PC-3 (cell line): ENCODE results near the gene WNK2. TPM values are rescaled to one million over a fixed set of nuclear protein-coding genes. Genes with fewer than 3 reads are reported as not detected.

Source experiments
- ATAC-seq: fragments of 200-7000 bp; cut with Tn5 transposase; 2 replicates; pipeline ENCODE4 v1.9.1; 2020; ENCODE audit warnings: mild to moderate bottlenecking, moderate library complexity
- BruUV-seq: library from RNA; stranded (reverse); fragments of 400-500 nt; replicated peaks from 2 replicates; lab custom pipeline; 2021; lab: Mats Ljungman, UMichigan
- CTCF ChIA-PET: fragments of 300-600 bp; sonication (Branson Sonifier 250); formaldehyde crosslinking; loops from one replicate; lab custom pipeline; 2022; ENCODE audit warnings: antibody characterized with exemption; lab: Charles Lee
- POLR2A ChIA-PET: fragments of 300-600 bp; sonication (Branson Sonifier 250); formaldehyde crosslinking; loops from one replicate; lab custom pipeline; 2022; ENCODE audit warnings: antibody characterized with exemption; ENCODE audit not compliant: unreplicated experiment; lab: Charles Lee
- DNase-seq: peaks from one replicate; pipeline ENCODE4 v3.0.0-alpha.2; 2015
- H2AFZ ChIP-seq: fragments of 300-600 bp; sonication (generic); 2 replicates; pipeline ENCODE4 v1.6.0; 2016; ENCODE audit warnings: antibody characterized with exemption, low read length
- H3F3A ChIP-seq: fragments of 300-600 bp; sonication (generic); one replicate; pipeline ENCODE4 v1.6.0; 2017; ENCODE audit warnings: antibody characterized with exemption, low read length, control low read depth, mild to moderate bottlenecking; ENCODE audit not compliant: unreplicated experiment
- H3K27ac ChIP-seq: fragments of 300-600 bp; sonication (generic); 2 replicates; pipeline ENCODE4 v1.5.1; 2016; ENCODE audit warnings: mild to moderate bottlenecking, low read length
- H3K27me3 ChIP-seq: fragments of 300-600 bp; sonication (generic); 2 replicates; pipeline ENCODE4 v1.6.1; 2016; ENCODE audit warnings: low read length, mixed read lengths
- H3K36me3 ChIP-seq: fragments of 300-600 bp; sonication (generic); 2 replicates; pipeline ENCODE4 v1.6.1; 2016; ENCODE audit warnings: low read depth, mixed run types, low read length, mixed read lengths
- H3K4me1 ChIP-seq: fragments of 300-600 bp; sonication (generic); 2 replicates; pipeline ENCODE4 v1.5.1; 2016; ENCODE audit warnings: low read length; ENCODE audit not compliant: insufficient read depth
- H3K4me2 ChIP-seq: fragments of 300-600 bp; sonication (generic); 2 replicates; pipeline ENCODE4 v1.6.0; 2016; ENCODE audit warnings: low read length
- H3K4me3 ChIP-seq: fragments of 300-600 bp; sonication (generic); 2 replicates; pipeline ENCODE4 v1.5.1; 2016; ENCODE audit warnings: mild to moderate bottlenecking, low read length, mixed read lengths
- H3K79me2 ChIP-seq: fragments of 300-600 bp; sonication (generic); 2 replicates; pipeline ENCODE4 v1.6.1; 2017; ENCODE audit warnings: low read length, mixed read lengths
- H3K9ac ChIP-seq: fragments of 300-600 bp; sonication (generic); 2 replicates; pipeline ENCODE4 v1.6.0; 2016; ENCODE audit warnings: mild to moderate bottlenecking, low read length
- H3K9me2 ChIP-seq: fragments of 300-600 bp; sonication (generic); replicated peaks from 2 replicates; pipeline ENCODE4 v1.6.1; 2016; ENCODE audit warnings: mixed run types, low read length, mixed read lengths
- H3K9me3 ChIP-seq: fragments of 300-600 bp; sonication (generic); 2 replicates; pipeline ENCODE4 v1.6.1; 2016; ENCODE audit warnings: low read length, mixed read lengths
- H4K20me1 ChIP-seq: fragments of 300-600 bp; sonication (generic); 2 replicates; pipeline ENCODE4 v1.6.1; 2016; ENCODE audit warnings: low read length, mixed read lengths
- CTCF ChIP-seq: fragments of 300-600 bp; sonication (generic); conservative IDR thresholded peaks from 2 replicates; pipeline ENCODE4 v1.5.1; 2017; ENCODE audit warnings: antibody characterized with exemption, low read depth, mild to moderate bottlenecking, low read length
- EZH2 ChIP-seq: fragments of 300-600 bp; sonication (generic); IDR thresholded peaks from one replicate; pipeline ENCODE4 v1.6.1; 2017; ENCODE audit warnings: antibody characterized with exemption, mild to moderate bottlenecking, low read length; ENCODE audit not compliant: unreplicated experiment
- EZH2phosphoT487 ChIP-seq: fragments of 300-600 bp; sonication (generic); IDR thresholded peaks from 2 replicates; pipeline ENCODE4 v1.6.1; 2018; ENCODE audit warnings: mild to moderate bottlenecking, antibody characterized with exemption, low read length, borderline replicate concordance
- intact Hi-C: fragments of 100-400 bp; cut with micrococcal nuclease; formaldehyde crosslinking; loops from 2 replicates; pipeline ENCODE4 v1.9.0; 2023
- total RNA-seq: library from RNA; depleted of rRNA; stranded (reverse); fragments of >200 nt; gene quantifications from 2 replicates; pipeline ENCODE4 v1.2.3, GENCODE V29; 2014

Gene WNK2
- total RNA-seq, 1 experiment from 2014 or later, result 11.7 TPM

DNA sequence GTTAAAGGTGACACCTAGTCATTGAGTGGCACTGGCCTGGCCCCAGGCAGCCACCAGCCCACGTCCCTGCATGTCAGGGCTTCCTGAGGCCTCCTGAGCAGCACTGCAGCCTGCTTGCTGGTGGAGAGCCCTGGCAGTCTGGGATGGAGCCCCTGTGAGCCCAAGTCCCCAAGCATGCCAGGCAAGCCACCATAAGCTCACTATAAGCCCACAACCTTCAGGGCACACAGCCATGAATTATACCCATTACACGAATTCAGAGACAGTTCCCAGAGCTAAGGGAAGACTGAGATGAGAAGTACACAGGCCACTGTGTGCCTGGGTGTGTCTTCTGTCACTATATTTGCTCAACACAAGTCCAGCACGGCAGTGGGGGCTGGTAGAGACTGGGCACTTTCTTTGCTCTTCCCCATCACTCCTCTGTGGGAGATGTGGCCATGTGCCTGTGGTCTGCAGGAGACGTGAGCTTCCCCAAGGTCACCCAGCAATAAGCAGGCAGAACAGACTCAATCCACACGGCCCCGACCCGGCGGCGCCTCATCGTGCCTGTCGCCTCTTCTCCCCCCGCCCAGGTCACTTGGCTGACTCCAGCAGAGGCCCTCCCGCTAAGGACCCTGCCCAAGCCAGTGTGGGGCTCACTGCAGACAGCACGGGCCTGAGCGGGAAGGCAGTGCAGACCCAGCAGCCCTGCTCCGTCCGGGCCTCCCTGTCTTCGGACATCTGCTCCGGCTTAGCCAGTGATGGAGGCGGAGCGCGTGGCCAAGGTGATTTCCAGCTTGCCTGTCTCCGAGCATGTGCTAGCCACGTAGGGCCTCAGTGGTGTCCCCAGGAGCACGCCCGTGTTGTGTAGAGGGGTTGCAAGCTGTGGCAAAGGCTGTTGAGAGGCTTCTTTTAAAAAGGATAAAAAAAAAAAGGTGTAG, 114.8 kb downstream of the WNK2 start:
- ATAC-seq, result no peak

DNA sequence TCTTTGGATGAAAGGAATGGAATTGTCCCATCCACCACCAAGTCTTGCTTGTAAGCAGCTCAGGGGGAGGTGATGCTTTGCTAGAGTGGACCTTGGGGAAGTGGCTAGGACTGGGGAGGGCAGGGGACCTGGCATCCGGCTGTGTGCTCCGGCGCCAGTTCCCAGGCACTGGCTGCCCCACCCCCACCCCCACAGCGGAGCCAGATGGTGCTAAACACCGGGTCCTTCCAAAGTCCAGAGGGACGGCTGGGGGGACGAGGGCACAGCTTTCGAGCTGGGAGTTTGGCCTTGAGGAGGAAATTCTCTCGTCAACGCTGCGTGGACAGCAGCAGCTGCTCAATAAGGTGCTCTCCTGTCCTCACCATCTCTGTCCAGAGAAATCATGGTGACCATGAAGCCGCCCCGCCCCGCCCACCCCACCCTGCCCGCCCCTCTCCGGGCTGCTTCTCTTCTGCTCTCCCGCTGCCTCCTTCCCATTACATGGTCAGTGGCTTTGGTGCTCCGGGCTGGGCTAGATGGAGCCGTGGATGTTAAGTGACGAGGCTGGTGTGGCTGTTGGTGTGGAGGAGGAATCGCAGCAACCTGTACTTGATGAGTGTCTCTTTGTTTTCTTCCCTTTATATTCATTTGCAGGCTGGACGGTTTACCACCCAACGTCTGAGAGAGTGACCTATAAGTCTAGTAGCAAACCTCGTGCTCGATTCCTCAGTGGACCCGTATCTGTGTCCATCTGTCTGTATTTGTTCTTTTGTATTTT, 115.7 kb downstream of the WNK2 start:
- no peak overlapping the region for H3K4me2 ChIP-seq
- TF ChIP-seq EZH2, result no peak
- H3K9me2 ChIP-seq, result no peaks in the 10 kb centered on the region
- intact Hi-C loops, result no loop called here
- ATAC-seq, result no peak
- H2AFZ ChIP-seq, result no peak overlapping the region
- H3K79me2 ChIP-seq, result no peaks in the 10 kb centered on the region
- no peaks in the 10 kb centered on the region for H3F3A ChIP-seq
- H3K4me1 ChIP-seq, result no peaks in the 10 kb centered on the region
- ChIA-PET POLR2A (no interaction called here), CTCF (no interaction called here)
- no TSS peak for BruUV-seq
- H4K20me1 ChIP-seq, result no peaks in the 10 kb centered on the region
- H3K36me3 ChIP-seq, result no peaks in the 10 kb centered on the region
- no peak overlapping the region for H3K4me3 ChIP-seq
- no peak overlapping the region for H3K27ac ChIP-seq
- no peaks in the 10 kb centered on the region for H3K9me3 ChIP-seq
- H3K27me3 ChIP-seq, result no peaks in the 10 kb centered on the region
- no peak for DNase-seq
- no peak overlapping the region for H3K9ac ChIP-seq

More for the DNA sequence above, 114.8 kb downstream of the WNK2 start:
- H3K27ac ChIP-seq, result no peak overlapping the region
- no peaks in the 10 kb centered on the region for H3K9me2 ChIP-seq
- no peaks in the 10 kb centered on the region for H3F3A ChIP-seq
- no peaks in the 10 kb centered on the region for H3K36me3 ChIP-seq
- no peak overlapping the region for H3K9ac ChIP-seq
- CTCF ChIA-PET, result no interaction called here
- POLR2A ChIA-PET, result no interaction called here
- H3K9me3 ChIP-seq, result no peaks in the 10 kb centered on the region
- H2AFZ ChIP-seq, result no peak overlapping the region
- no peaks in the 10 kb centered on the region for H3K79me2 ChIP-seq
- BruUV-seq, result no TSS peak
- TF ChIP-seq EZH2 (no peak), EZH2phosphoT487 (no peak), CTCF (no peak)
- DNase-seq, result no peak
- no peak overlapping the region for H3K4me3 ChIP-seq
- H3K4me2 ChIP-seq, result no peak overlapping the region
- H4K20me1 ChIP-seq, result no peaks in the 10 kb centered on the region
- H3K27me3 ChIP-seq, result no peaks in the 10 kb centered on the region
- H3K4me1 ChIP-seq, result no peaks in the 10 kb centered on the region
- intact Hi-C loops, result no loop called here

DNA sequence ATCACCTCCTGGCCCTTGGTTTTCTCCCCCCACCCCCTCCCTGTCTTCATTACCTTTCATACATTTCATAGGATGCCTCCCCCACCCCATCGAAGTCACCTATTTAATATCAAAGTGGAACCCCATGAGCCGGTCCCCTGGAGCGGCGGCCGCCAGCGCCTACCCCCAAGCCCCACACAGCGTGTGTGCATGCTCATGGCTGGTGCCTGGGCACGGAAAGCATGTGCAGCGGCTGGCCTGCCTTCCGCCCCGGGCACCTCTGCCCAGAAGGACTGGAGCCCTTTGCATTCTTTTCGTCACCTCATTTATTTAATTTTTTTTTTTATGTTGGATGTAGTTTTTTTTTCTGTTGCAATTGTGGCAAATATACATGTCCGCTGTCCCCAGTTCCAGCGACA, 116.2 kb downstream of the WNK2 start:
- TF ChIP-seq CTCF, result no peak
- TF ChIP-seq EZH2phosphoT487, result no peak
- no peak for ATAC-seq
- intact Hi-C loops, result no loop called here
- no peak overlapping the region for H3K4me2 ChIP-seq
- H3K4me3 ChIP-seq, result no peak overlapping the region
- BruUV-seq, result no TSS peak
- H3K27ac ChIP-seq, result no peak overlapping the region
- POLR2A ChIA-PET, result no interaction called here
- no peaks in the 10 kb centered on the region for H3K4me1 ChIP-seq
- H4K20me1 ChIP-seq, result no peaks in the 10 kb centered on the region
- no peak for DNase-seq
- no peaks in the 10 kb centered on the region for H3K27me3 ChIP-seq
- H3K9me3 ChIP-seq, result no peaks in the 10 kb centered on the region
- H3K36me3 ChIP-seq, result no peaks in the 10 kb centered on the region
- no peak overlapping the region for H3K9ac ChIP-seq
- H3F3A ChIP-seq, result no peaks in the 10 kb centered on the region
- no peaks in the 10 kb centered on the region for H3K9me2 ChIP-seq
- H2AFZ ChIP-seq, result no peak overlapping the region
- CTCF ChIA-PET, result no interaction called here
- H3K79me2 ChIP-seq, result no peaks in the 10 kb centered on the region
